SK-N-SH treated with all-trans-retinoic acid at 6 μM for 48 hours (cell line): ENCODE measurements around the gene HHATL.

ENCODE experiments used
- ATAC-seq: fragments of 200-7000 bp; cut with Tn5 transposase; 3 replicates; pipeline ENCODE4 v1.9.1; 2020; ENCODE audit warnings: mild to moderate bottlenecking, moderate library complexity
- ARNTL ChIP-seq: fragments of 450-650 bp; formaldehyde crosslinking; IDR thresholded peaks from 2 replicates; pipeline ENCODE4 v1.5.0; 2020; ENCODE audit warnings: low read depth, mild to moderate bottlenecking, moderate library complexity, borderline replicate concordance
- BACH2 ChIP-seq: fragments of 250-450 bp; sonication (Bioruptor Pico); IDR thresholded peaks from 2 replicates; pipeline ENCODE4 v1.9.0; 2021; ENCODE audit warnings: mild to moderate bottlenecking, borderline replicate concordance
- CREB5 ChIP-seq: fragments of 250-450 bp; sonication (Bioruptor Pico); IDR thresholded peaks from 2 replicates; pipeline ENCODE4 v1.5.1; 2020; ENCODE audit warnings: low read depth, mild to moderate bottlenecking, moderate library complexity
- CSDC2 ChIP-seq: fragments of 250-450 bp; sonication (Bioruptor Pico); IDR thresholded peaks from 2 replicates; pipeline ENCODE4 v1.5.0; 2020; ENCODE audit warnings: mild to moderate bottlenecking, moderate library complexity
- CSRNP3 ChIP-seq: fragments of 250-450 bp; sonication (Bioruptor Pico); IDR thresholded peaks from 2 replicates; pipeline ENCODE4 v1.5.1; 2021; ENCODE audit warnings: mild to moderate bottlenecking, moderate library complexity
- ESRRG ChIP-seq: fragments of 250-450 bp; sonication (Bioruptor Pico); IDR thresholded peaks from 2 replicates; pipeline ENCODE4 v1.6.1; 2021; ENCODE audit warnings: mild to moderate bottlenecking
- GLIS3 ChIP-seq: fragments of 250-450 bp; sonication (Bioruptor Pico); IDR thresholded peaks from 2 replicates; pipeline ENCODE4 v1.5.0; 2020; ENCODE audit warnings: mild to moderate bottlenecking, moderate library complexity
- OSR1 ChIP-seq: fragments of 250-450 bp; sonication (Bioruptor Pico); IDR thresholded peaks from 2 replicates; pipeline ENCODE4 v1.8.0; 2022; ENCODE audit warnings: moderate library complexity, mild to moderate bottlenecking, inconsistent platforms
- POU6F1 ChIP-seq: fragments of 250-450 bp; sonication (Bioruptor Pico); IDR thresholded peaks from 2 replicates; pipeline ENCODE4 v1.8.0; 2021; ENCODE audit warnings: low read depth, mild to moderate bottlenecking, moderate library complexity, borderline replicate concordance
- PPARA ChIP-seq: fragments of 250-450 bp; sonication (Bioruptor Pico); IDR thresholded peaks from 2 replicates; pipeline ENCODE4 v1.5.0; 2020; ENCODE audit warnings: mild to moderate bottlenecking, borderline replicate concordance
- RARB ChIP-seq: fragments of 250-450 bp; sonication (Bioruptor Pico); IDR thresholded peaks from 2 replicates; pipeline ENCODE4 v1.8.0; 2021; ENCODE audit warnings: mild to moderate bottlenecking, moderate library complexity
- SNAI2 ChIP-seq: fragments of 250-450 bp; sonication (Bioruptor Pico); IDR thresholded peaks from 2 replicates; pipeline ENCODE4 v1.5.0; 2020; ENCODE audit warnings: mild to moderate bottlenecking, moderate library complexity
- TCF4 ChIP-seq: fragments of 250-450 bp; sonication (Bioruptor Pico); IDR thresholded peaks from 2 replicates; pipeline ENCODE4 v1.8.0; 2021; ENCODE audit warnings: mild to moderate bottlenecking, moderate library complexity, borderline replicate concordance
- TOX ChIP-seq: fragments of 250-450 bp; sonication (Bioruptor Pico); IDR thresholded peaks from 2 replicates; pipeline ENCODE4 v1.8.0; 2021; ENCODE audit warnings: mild to moderate bottlenecking, moderate library complexity, borderline replicate concordance
- TSHZ2 ChIP-seq: fragments of 250-450 bp; sonication (Bioruptor Pico); IDR thresholded peaks from 2 replicates; pipeline ENCODE4 v1.5.0; 2020; ENCODE audit warnings: mild to moderate bottlenecking, moderate library complexity
- ZC3H10 ChIP-seq: fragments of 250-450 bp; sonication (Bioruptor Pico); IDR thresholded peaks from 2 replicates; pipeline ENCODE4 v1.5.1; 2021; ENCODE audit warnings: mild to moderate bottlenecking, moderate library complexity
- ZFP3 ChIP-seq: fragments of 250-450 bp; sonication (Bioruptor Pico); IDR thresholded peaks from 2 replicates; pipeline ENCODE4 v1.5.0; 2020; ENCODE audit warnings: mild to moderate bottlenecking, moderate library complexity
- ZFP30 ChIP-seq: fragments of 450-650 bp; formaldehyde crosslinking; IDR thresholded peaks from 2 replicates; pipeline ENCODE4 v1.5.0; 2022; ENCODE audit warnings: mild to moderate bottlenecking, moderate library complexity
- ZNF565 ChIP-seq: fragments of 450-650 bp; formaldehyde crosslinking; conservative IDR thresholded peaks from 2 replicates; pipeline ENCODE4 v1.5.0; 2020; ENCODE audit warnings: low read depth, mild to moderate bottlenecking, moderate library complexity
- ZNF8 ChIP-seq: fragments of 450-650 bp; formaldehyde crosslinking; IDR thresholded peaks from 2 replicates; pipeline ENCODE4 v1.5.0; 2020; ENCODE audit warnings: mild to moderate bottlenecking, moderate library complexity

The HHATL gene

GRCh38 chr3:42693530-42693930, 9.1 kb downstream of the HHATL start (continued):
- TF ChIP-seq TCF4 (CRISPR knock-in tag), result no peak
- no peak for TF ChIP-seq BACH2 (CRISPR knock-in tag)
- TF ChIP-seq SNAI2 (CRISPR knock-in tag), result no peak
- no peak for TF ChIP-seq CREB5 (CRISPR knock-in tag)

- no peak for TF ChIP-seq ESRRG (CRISPR knock-in tag)
- no peak for TF ChIP-seq TSHZ2
- no peak for TF ChIP-seq ZNF565
- no peak for TF ChIP-seq PPARA (CRISPR knock-in tag)
- no peak for TF ChIP-seq OSR1
- no peak for TF ChIP-seq ARNTL
- TF ChIP-seq CSRNP3 (CRISPR knock-in tag), result no peak
- no peak for TF ChIP-seq CSDC2 (CRISPR knock-in tag)
- no peak for TF ChIP-seq TOX (CRISPR knock-in tag)
- no peak for TF ChIP-seq ZNF8 (CRISPR knock-in tag)
- TF ChIP-seq SNAI2 (CRISPR knock-in tag), result no peak
- TF ChIP-seq RARB (CRISPR knock-in tag), result no peak
- ATAC-seq, result no peak
These were observed 9.7 kb downstream of the HHATL start for GRCh38 chr3:42692667-42693529.

GRCh38 chr3:42691816-42692666, 10.6 kb downstream of the HHATL start:
- ATAC-seq, result no peak
- no peak for TF ChIP-seq GLIS3 (CRISPR knock-in tag)
- no peak for TF ChIP-seq BACH2 (CRISPR knock-in tag)
- no peak for TF ChIP-seq POU6F1 (CRISPR knock-in tag)
- no peak for TF ChIP-seq OSR1
- no peak for TF ChIP-seq CSRNP3 (CRISPR knock-in tag)
- TF ChIP-seq CREB5 (CRISPR knock-in tag), result no peak
- no peak for TF ChIP-seq ZFP30 (CRISPR knock-in tag)
- TF ChIP-seq PPARA (CRISPR knock-in tag), result no peak
- no peak for TF ChIP-seq TOX (CRISPR knock-in tag)
- no peak for TF ChIP-seq SNAI2 (CRISPR knock-in tag)
- TF ChIP-seq ZNF8 (CRISPR knock-in tag), result no peak
- no peak for TF ChIP-seq ZC3H10 (CRISPR knock-in tag)
- no peak for TF ChIP-seq TCF4 (CRISPR knock-in tag)
- no peak for TF ChIP-seq ESRRG (CRISPR knock-in tag)
- no peak for TF ChIP-seq ARNTL
- no peak for TF ChIP-seq ZFP3 (CRISPR knock-in tag)
